Thyroid gland (tissue), 4 donors: Measurements from ENCODE around the gene CD40. TPM values are rescaled to one million over a fixed set of nuclear protein-coding genes. Genes with fewer than 3 reads are reported as not detected.
A peak's percentile ranks its signal among the peaks of the same experiment; 100 is the strongest.

Experiments
- DNase-seq, 2 donors: peaks; one replicate each; pipeline ENCODE4 v3.0.0-alpha.2; 2019
- H3K27ac ChIP-seq, 3 donors: fragments of 200-600 bp; sonication (generic); 1 replicate in 2 of 3; 2 replicates in 1 of 3; pipeline ENCODE4 v1.5.1; 2016 to 2019; ENCODE audit warnings: mild to moderate bottlenecking in 1 of 3, moderate library complexity in 1 of 3
- H3K27me3 ChIP-seq: fragments of 200-600 bp; sonication (generic); one replicate; pipeline ENCODE4 v1.5.1; 2019
- H3K36me3 ChIP-seq, 2 donors: fragments of 200-600 bp; sonication (generic); one replicate each; pipeline ENCODE4 v1.5.1; 2016 to 2019
- H3K4me1 ChIP-seq, 2 donors: fragments of 200-600 bp; sonication (generic); one replicate each; pipeline ENCODE4 v1.5.1; 2017 to 2019
- H3K4me3 ChIP-seq, 3 donors: fragments of 200-600 bp; sonication (generic); replicated peaks in 1 of 3; 1 replicate in 2 of 3; 2 replicates in 1 of 3; pipeline ENCODE4 v1.5.1; 2016; ENCODE audit warnings: mild to moderate bottlenecking in 1 of 3
- H3K9me3 ChIP-seq: fragments of 200-600 bp; sonication (generic); one replicate; pipeline ENCODE4 v1.5.1; 2017
- POLR2A ChIP-seq, 2 donors: fragments of 450-650 bp; IDR thresholded peaks; one replicate each; pipeline ENCODE4 v1.6.1; 2017; ENCODE audit warnings: antibody characterized with exemption in 2 of 2, mild to moderate bottlenecking in 2 of 2, moderate library complexity in 1 of 2
- WGBS, 2 donors: methylation state at CpG; one replicate each; pipeline ENCODE4 v1.1.5; 2017; 5-methylcytosine and 5-hydroxymethylcytosine counted together
- intact Hi-C: fragments of 100-400 bp; cut with DNase I; formaldehyde crosslinking; loops from one replicate; pipeline ENCODE4 v1.15.1; 2023
- total RNA-seq, 4 donors: library from RNA; depleted of rRNA; stranded (reverse); fragments of >200 nt; gene quantifications; one replicate each; pipeline ENCODE4 v1.2.3, GENCODE V29; 2016
- TF ChIP-seq, protein P1 (sequence below), 6 experiments: fragments of 200-600 bp in 3 of 6; fragments of 450-650 bp in 3 of 6; sonication (generic) in 3 of 6; IDR thresholded peaks; one replicate each; pipeline ENCODE4 v1.5.1; 2016 to 2019; ENCODE audit warnings: antibody characterized with exemption in 6 of 6, mild to moderate bottlenecking in 2 of 6, inconsistent platforms in 1 of 6, moderate library complexity in 1 of 6

The CD40 gene
- total RNA-seq, 4 donors from 2014 or later: 13.0 to 15.9 (median 15.0) TPM

GRCh38 chr20:46139908-46140482 lies 21.9 kb downstream of the CD40 start:
- Histone ChIP-seq H3K9me3 (no peaks in the 10 kb centered on the region), H3K27ac (peak overlapping the region in 1 of 3 donors; percentile 42), H3K4me3 (no peak overlapping the region), H3K4me1 (peaks cover 9 to 21% of the 10 kb centered on the region in 2 donors), H3K36me3 (no peaks in the 10 kb centered on the region), H3K27me3 (no peaks in the 10 kb centered on the region)
- peak; percentile 87 to 95 for DNase-seq
- intact Hi-C loops: loop anchor here (5.0 kb wide), 1 partner anchor 207 kb away; no protein-coding TSS in a partner anchor
- no peak for TF ChIP-seq POLR2A (IDR thresholded peaks at IDR 0.05)
- TF ChIP-seq, protein P1, sequence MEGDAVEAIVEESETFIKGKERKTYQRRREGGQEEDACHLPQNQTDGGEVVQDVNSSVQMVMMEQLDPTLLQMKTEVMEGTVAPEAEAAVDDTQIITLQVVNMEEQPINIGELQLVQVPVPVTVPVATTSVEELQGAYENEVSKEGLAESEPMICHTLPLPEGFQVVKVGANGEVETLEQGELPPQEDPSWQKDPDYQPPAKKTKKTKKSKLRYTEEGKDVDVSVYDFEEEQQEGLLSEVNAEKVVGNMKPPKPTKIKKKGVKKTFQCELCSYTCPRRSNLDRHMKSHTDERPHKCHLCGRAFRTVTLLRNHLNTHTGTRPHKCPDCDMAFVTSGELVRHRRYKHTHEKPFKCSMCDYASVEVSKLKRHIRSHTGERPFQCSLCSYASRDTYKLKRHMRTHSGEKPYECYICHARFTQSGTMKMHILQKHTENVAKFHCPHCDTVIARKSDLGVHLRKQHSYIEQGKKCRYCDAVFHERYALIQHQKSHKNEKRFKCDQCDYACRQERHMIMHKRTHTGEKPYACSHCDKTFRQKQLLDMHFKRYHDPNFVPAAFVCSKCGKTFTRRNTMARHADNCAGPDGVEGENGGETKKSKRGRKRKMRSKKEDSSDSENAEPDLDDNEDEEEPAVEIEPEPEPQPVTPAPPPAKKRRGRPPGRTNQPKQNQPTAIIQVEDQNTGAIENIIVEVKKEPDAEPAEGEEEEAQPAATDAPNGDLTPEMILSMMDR (IDR thresholded peaks at IDR 0.05): peak in 1 of 6 experiments; percentile 0
- WGBS, 2 donors: 14 to 27% methylated on average over 2 to 5 of the region's 5 CpGs

GRCh38 chr20:46142124-46142523 lies 24.0 kb downstream of the CD40 start:
- Histone ChIP-seq H3K36me3 (no peaks in the 10 kb centered on the region), H3K9me3 (no peaks in the 10 kb centered on the region), H3K27ac (no peak overlapping the region), H3K4me3 (no peak overlapping the region), H3K4me1 (peaks cover 9 to 21% of the 10 kb centered on the region in 2 donors), H3K27me3 (no peaks in the 10 kb centered on the region)
- intact Hi-C loops: no loop called here
- DNase-seq: no peak
- TF ChIP-seq, protein P1 (IDR thresholded peaks at IDR 0.05): no peak
- no peak for TF ChIP-seq POLR2A (IDR thresholded peaks at IDR 0.05)
- WGBS, 2 donors: 63 to 64% methylated on average over 5 of the region's 5 CpGs

DNA sequence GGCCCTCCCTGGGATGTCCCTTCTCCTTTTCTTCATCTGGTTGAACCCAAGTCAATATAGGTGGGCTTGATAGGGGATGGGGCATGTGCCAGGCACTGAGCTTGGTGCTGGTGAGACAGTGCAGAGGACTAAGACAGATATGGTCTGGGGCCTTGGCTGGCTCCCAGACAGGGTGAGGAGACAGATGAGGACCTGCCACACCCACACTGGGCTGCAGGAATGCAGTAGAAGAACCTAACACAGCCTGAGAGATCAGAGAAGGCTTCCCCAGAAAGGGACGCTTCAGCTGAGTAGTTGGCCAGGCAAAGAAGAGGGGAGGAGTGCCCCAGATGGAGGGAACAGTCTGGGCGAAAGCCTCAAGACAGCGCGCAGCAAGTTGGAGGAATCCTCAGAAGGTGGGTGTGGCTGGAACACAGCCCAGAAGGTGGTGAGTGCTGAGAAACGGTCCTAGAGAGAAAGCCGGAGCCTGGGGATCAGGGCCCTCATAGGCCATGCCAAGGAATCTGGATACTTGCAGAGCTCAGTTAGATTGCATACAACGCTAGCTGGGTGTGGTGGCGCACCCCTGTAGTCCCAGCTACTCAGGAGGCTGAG lies 26.4 kb downstream of the CD40 start:
- H3K4me1 ChIP-seq: peaks cover 5 to 10% of the 10 kb centered on the region in 2 donors
- H3K4me3 ChIP-seq: no peak overlapping the region
- H3K9me3 ChIP-seq: no peaks in the 10 kb centered on the region
- intact Hi-C loops: no loop called here
- DNase-seq: peak; percentile 52 to 61
- H3K36me3 ChIP-seq: no peaks in the 10 kb centered on the region
- no peak overlapping the region for H3K27ac ChIP-seq
- 49 to 62% methylated on average over 8 of the region's 8 CpGs for WGBS, 2 donors
- H3K27me3 ChIP-seq: no peaks in the 10 kb centered on the region
- TF ChIP-seq, protein P1 (IDR thresholded peaks at IDR 0.05): no peak
- no peak for TF ChIP-seq POLR2A (IDR thresholded peaks at IDR 0.05)

- no peak overlapping the region for H3K27ac ChIP-seq
- WGBS, 2 donors: 51 to 58% methylated on average over 3 of the region's 3 CpGs
- H3K4me1 ChIP-seq: peaks cover 0 to 5% of the 10 kb centered on the region in 2 donors
- intact Hi-C loops: no loop called here
- H3K36me3 ChIP-seq: no peaks in the 10 kb centered on the region
- H3K9me3 ChIP-seq: no peaks in the 10 kb centered on the region
- no peak for DNase-seq
- no peak overlapping the region for H3K4me3 ChIP-seq
- no peaks in the 10 kb centered on the region for H3K27me3 ChIP-seq
- TF ChIP-seq POLR2A (IDR thresholded peaks at IDR 0.05): no peak
- TF ChIP-seq, protein P1 (IDR thresholded peaks at IDR 0.05): no peak
Observed at GRCh38 chr20:46145713-46146112, 27.6 kb downstream of the CD40 start.
